ENCODE measurements around the gene ASB6.

- TF ChIP-seq CAMTA2 (CRISPR knock-in tag; IDR thresholded peaks at IDR 0.05; ENCODE audit: borderline replicate concordance) (no peak), ZNF841 (CRISPR knock-in tag; IDR thresholded peaks at IDR 0.05; ENCODE audit: borderline replicate concordance) (no peak), SKI (IDR thresholded peaks at IDR 0.05; ENCODE audit: partially characterized antibody) (no peak), ZC3H13 (CRISPR knock-in tag; IDR thresholded peaks at IDR 0.05) (no peak), ZNF274 (CRISPR knock-in tag; IDR thresholded peaks at IDR 0.05) (no peak), TCF7 (IDR thresholded peaks at IDR 0.05; ENCODE audit: low read depth) (no peak), BRD4 (CRISPR knock-in tag; IDR thresholded peaks at IDR 0.05) (no peak), MEF2D (CRISPR knock-in tag; IDR thresholded peaks at IDR 0.05) (no peak)
These were observed 28.3 kb downstream of the ASB6 start for GRCh38 chr9:129613520-129614175.
